Neural progenitor cell (in vitro differentiated cells): ENCODE measurements around the gene CCL3. TPM values are rescaled to one million over a fixed set of nuclear protein-coding genes. Genes with fewer than 3 reads are reported as not detected.

Source experiments
- DNase-seq: peaks from one replicate; pipeline ENCODE4 v3.0.0-alpha.2; 2016; ENCODE audit warnings: low spot score
- H2AFZ ChIP-seq: fragments of 200-600 bp; sonication (generic); replicated peaks from 2 replicates; pipeline ENCODE4 v1.6.1; 2016; ENCODE audit warnings: antibody characterized with exemption
- H3F3A ChIP-seq: fragments of 200-600 bp; sonication (generic); 2 replicates; pipeline ENCODE4 v1.6.1; 2016; ENCODE audit warnings: antibody characterized with exemption, low read depth
- H3K27ac ChIP-seq: fragments of 200-600 bp; sonication (generic); 2 replicates; pipeline ENCODE4 v1.5.1; 2016; ENCODE audit warnings: mild to moderate bottlenecking
- H3K27me3 ChIP-seq: fragments of 200-600 bp; sonication (generic); 2 replicates; pipeline ENCODE4 v1.6.1; 2016; ENCODE audit warnings: mild to moderate bottlenecking, moderate library complexity
- H3K36me3 ChIP-seq: fragments of 200-600 bp; sonication (generic); 2 replicates; pipeline ENCODE4 v1.5.1; 2016
- H3K4me1 ChIP-seq: fragments of 200-600 bp; sonication (generic); 2 replicates; pipeline ENCODE4 v1.6.1; 2016; ENCODE audit warnings: mixed run types
- H3K4me2 ChIP-seq: fragments of 200-600 bp; sonication (generic); 2 replicates; pipeline ENCODE4 v1.6.1; 2016
- H3K4me3 ChIP-seq: fragments of 200-600 bp; sonication (generic); 2 replicates; pipeline ENCODE4 v1.5.1; 2016
- H3K79me2 ChIP-seq: fragments of 200-600 bp; sonication (generic); 2 replicates; pipeline ENCODE4 v1.6.1; 2016; ENCODE audit warnings: low read depth
- H3K9ac ChIP-seq: fragments of 200-600 bp; sonication (generic); 2 replicates; pipeline ENCODE4 v1.6.1; 2016
- H3K9me3 ChIP-seq: fragments of 200-600 bp; sonication (generic); 2 replicates; pipeline ENCODE4 v1.5.1; 2016; ENCODE audit warnings: low read depth
- H4K20me1 ChIP-seq: fragments of 200-600 bp; sonication (generic); 2 replicates; pipeline ENCODE4 v1.6.1; 2016; ENCODE audit warnings: low read depth
- H3K27ac Mint-ChIP-seq: 3 replicates; pipeline ENCODE4 v1.8.0; 2021; ENCODE audit warnings: mixed read lengths
- H3K27me3 Mint-ChIP-seq: 2 replicates; pipeline ENCODE4 v1.8.0; 2022; ENCODE audit warnings: low read depth, mild to moderate bottlenecking, inconsistent platforms, moderate library complexity, mixed read lengths; ENCODE audit not compliant: insufficient read depth
- H3K36me3 Mint-ChIP-seq: 3 replicates; pipeline ENCODE4 v1.8.0; 2021; ENCODE audit warnings: mixed read lengths
- H3K4me1 Mint-ChIP-seq: 3 replicates; pipeline ENCODE4 v1.8.0; 2021; ENCODE audit warnings: mixed read lengths
- H3K4me3 Mint-ChIP-seq: 3 replicates; pipeline ENCODE4 v1.8.0; 2021; ENCODE audit warnings: mild to moderate bottlenecking, moderate library complexity, mixed read lengths
- H3K9me3 Mint-ChIP-seq: 3 replicates; pipeline ENCODE4 v1.8.0; 2020; ENCODE audit warnings: mixed read lengths
- EZH2 ChIP-seq: fragments of 200-600 bp; sonication (generic); IDR thresholded peaks from 2 replicates; pipeline ENCODE4 v1.6.1; 2017; ENCODE audit warnings: antibody characterized with exemption, mild to moderate bottlenecking, moderate library complexity
- EZH2phosphoT487 ChIP-seq: fragments of 200-600 bp; sonication (generic); IDR thresholded peaks from 2 replicates; pipeline ENCODE4 v1.6.1; 2017; ENCODE audit warnings: antibody characterized with exemption
- total RNA-seq: library from RNA; depleted of rRNA; stranded (reverse); fragments of >200 nt; gene quantifications from 2 replicates; pipeline ENCODE4 v1.2.3, GENCODE V29; 2015; ENCODE audit warnings: low replicate concordance
- TF ChIP-seq, protein P1 (sequence below): fragments of 200-600 bp; sonication (generic); IDR thresholded peaks from 2 replicates; pipeline ENCODE4 v1.5.1; 2017; ENCODE audit warnings: antibody characterized with exemption, mild to moderate bottlenecking

Gene CCL3
- total RNA-seq, 1 donor from 2014 or later, result not detected

DNA sequence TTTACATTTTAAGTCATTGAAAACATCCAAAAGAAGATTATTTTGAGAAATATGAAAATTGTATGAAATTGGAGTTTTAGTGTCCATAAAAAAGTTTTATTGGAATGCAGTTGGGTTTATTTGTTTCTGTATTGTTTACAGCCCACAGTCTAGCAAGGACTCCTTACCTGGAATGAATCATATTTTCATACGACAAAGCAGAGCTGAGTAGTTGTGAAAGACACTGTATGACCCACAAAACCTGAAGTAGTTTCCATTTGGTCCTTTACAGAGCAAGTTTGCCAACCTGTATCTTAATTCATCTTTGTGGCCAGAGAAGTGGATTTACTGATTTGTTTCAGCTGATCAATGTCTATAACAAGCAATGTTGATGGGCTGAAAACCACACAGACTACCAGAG, 15.6 kb downstream of the CCL3 start:
- no peak for TF ChIP-seq EZH2phosphoT487
- TF ChIP-seq EZH2, result no peak
- TF ChIP-seq, protein P1, sequence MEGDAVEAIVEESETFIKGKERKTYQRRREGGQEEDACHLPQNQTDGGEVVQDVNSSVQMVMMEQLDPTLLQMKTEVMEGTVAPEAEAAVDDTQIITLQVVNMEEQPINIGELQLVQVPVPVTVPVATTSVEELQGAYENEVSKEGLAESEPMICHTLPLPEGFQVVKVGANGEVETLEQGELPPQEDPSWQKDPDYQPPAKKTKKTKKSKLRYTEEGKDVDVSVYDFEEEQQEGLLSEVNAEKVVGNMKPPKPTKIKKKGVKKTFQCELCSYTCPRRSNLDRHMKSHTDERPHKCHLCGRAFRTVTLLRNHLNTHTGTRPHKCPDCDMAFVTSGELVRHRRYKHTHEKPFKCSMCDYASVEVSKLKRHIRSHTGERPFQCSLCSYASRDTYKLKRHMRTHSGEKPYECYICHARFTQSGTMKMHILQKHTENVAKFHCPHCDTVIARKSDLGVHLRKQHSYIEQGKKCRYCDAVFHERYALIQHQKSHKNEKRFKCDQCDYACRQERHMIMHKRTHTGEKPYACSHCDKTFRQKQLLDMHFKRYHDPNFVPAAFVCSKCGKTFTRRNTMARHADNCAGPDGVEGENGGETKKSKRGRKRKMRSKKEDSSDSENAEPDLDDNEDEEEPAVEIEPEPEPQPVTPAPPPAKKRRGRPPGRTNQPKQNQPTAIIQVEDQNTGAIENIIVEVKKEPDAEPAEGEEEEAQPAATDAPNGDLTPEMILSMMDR, result no peak
- Histone ChIP-seq H3K27me3 (no peaks in the 10 kb centered on the region), H3K4me3 (no peak overlapping the region), H3K9ac (no peak overlapping the region), H3K4me1 (no peaks in the 10 kb centered on the region), H3F3A (no peaks in the 10 kb centered on the region), H2AFZ (no peak overlapping the region), H3K4me2 (no peak overlapping the region), H3K79me2 (no peaks in the 10 kb centered on the region), H3K27ac (no peak overlapping the region), H3K9me3 (no peaks in the 10 kb centered on the region), H4K20me1 (no peaks in the 10 kb centered on the region), H3K36me3 (no peaks in the 10 kb centered on the region)
- Mint-ChIP-seq H3K27me3 (no peaks in the 10 kb centered on the region), H3K27ac (no peak overlapping the region), H3K36me3 (no peaks in the 10 kb centered on the region), H3K4me1 (no peaks in the 10 kb centered on the region), H3K9me3 (no peaks in the 10 kb centered on the region), H3K4me3 (no peak overlapping the region)
- no peak for DNase-seq

DNA sequence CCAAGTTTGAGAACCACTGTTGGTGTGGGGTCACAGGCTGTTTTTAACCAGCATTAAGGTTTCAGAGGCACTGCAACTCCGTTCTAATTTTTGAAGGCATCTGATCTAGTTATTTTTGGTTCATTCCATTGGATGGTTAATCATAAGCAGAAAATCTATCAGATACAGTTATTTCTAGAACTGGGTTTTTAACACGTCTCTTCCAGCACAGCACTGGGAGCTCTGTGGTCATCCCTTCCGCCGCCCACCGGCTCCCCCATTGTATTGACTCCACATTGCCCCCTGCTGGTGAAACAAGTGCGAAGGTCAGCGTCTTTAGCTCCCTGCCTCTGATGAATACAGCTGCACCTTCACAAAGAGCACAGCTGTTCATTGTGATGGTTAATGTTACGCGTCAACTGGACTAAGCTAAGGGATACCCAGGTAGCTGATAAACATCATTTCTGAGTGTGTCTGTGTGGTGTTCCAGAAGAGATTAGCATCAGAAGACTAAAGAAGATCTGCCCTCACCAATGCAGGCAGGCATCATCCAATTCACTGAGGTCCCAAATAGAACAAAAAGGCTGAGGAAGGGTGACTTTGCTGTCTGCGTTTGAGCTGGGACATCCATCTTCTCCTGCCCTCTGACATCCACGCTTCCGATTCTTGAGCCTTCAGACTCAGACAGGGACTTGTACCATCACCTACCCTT, 17.4 kb downstream of the CCL3 start:
- H3K9me3 ChIP-seq, result no peaks in the 10 kb centered on the region

DNA sequence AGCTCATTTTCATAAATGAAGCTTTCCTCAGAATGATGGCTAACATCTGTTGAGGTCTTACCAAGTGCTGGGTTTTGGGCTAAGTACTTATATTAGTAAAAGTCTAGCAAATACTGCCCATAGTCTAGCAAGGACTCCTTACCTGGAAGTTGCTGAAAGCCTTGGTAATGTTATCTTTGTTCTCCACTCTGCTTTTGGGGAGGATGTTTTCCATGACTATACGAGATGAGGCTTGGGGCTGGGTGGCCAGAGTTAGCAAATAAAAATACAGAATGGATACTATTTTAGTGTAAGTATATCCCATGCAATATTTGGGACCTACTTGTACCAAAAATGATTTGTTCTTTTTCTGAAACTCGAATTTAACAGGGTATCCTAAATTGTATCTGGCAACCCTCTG, 18.2 kb downstream of the CCL3 start:
- no peaks in the 10 kb centered on the region for H3K4me1 ChIP-seq
- Mint-ChIP-seq H3K4me3 (no peak overlapping the region), H3K9me3 (no peaks in the 10 kb centered on the region), H3K36me3 (no peaks in the 10 kb centered on the region), H3K27ac (no peak overlapping the region), H3K27me3 (no peaks in the 10 kb centered on the region), H3K4me1 (no peaks in the 10 kb centered on the region)
- no peaks in the 10 kb centered on the region for H3K27me3 ChIP-seq
- TF ChIP-seq, protein P1, result no peak
- TF ChIP-seq EZH2 (no peak), EZH2phosphoT487 (no peak)
- no peaks in the 10 kb centered on the region for H3K36me3 ChIP-seq
- H3K4me2 ChIP-seq, result no peak overlapping the region
- no peaks in the 10 kb centered on the region for H3F3A ChIP-seq
- no peaks in the 10 kb centered on the region for H4K20me1 ChIP-seq
- no peaks in the 10 kb centered on the region for H3K79me2 ChIP-seq
- H2AFZ ChIP-seq, result no peak overlapping the region
- no peak overlapping the region for H3K27ac ChIP-seq
- H3K4me3 ChIP-seq, result no peak overlapping the region
- H3K9me3 ChIP-seq, result no peaks in the 10 kb centered on the region
- no peak for DNase-seq
- H3K9ac ChIP-seq, result no peak overlapping the region

More for the DNA sequence above, 17.4 kb downstream of the CCL3 start:
- Mint-ChIP-seq H3K4me3 (no peak overlapping the region), H3K27ac (peak overlapping the region; percentile 71), H3K9me3 (no peaks in the 10 kb centered on the region), H3K27me3 (no peaks in the 10 kb centered on the region), H3K4me1 (no peaks in the 10 kb centered on the region), H3K36me3 (no peaks in the 10 kb centered on the region)
- no peaks in the 10 kb centered on the region for H4K20me1 ChIP-seq
- H3F3A ChIP-seq, result no peaks in the 10 kb centered on the region
- H3K9ac ChIP-seq, result no peak overlapping the region
- no peaks in the 10 kb centered on the region for H3K36me3 ChIP-seq
- no peaks in the 10 kb centered on the region for H3K27me3 ChIP-seq
- no peaks in the 10 kb centered on the region for H3K79me2 ChIP-seq
- peak overlapping the region; percentile 37 for H2AFZ ChIP-seq
- no peak overlapping the region for H3K27ac ChIP-seq
- no peak overlapping the region for H3K4me3 ChIP-seq
- TF ChIP-seq, protein P1, result peak; percentile 91
- no peak for TF ChIP-seq EZH2
- H3K4me2 ChIP-seq, result no peak overlapping the region
- H3K4me1 ChIP-seq, result no peaks in the 10 kb centered on the region
- DNase-seq, result peak; percentile 86
